ENCODE data around the gene EVI5L.

DNA sequence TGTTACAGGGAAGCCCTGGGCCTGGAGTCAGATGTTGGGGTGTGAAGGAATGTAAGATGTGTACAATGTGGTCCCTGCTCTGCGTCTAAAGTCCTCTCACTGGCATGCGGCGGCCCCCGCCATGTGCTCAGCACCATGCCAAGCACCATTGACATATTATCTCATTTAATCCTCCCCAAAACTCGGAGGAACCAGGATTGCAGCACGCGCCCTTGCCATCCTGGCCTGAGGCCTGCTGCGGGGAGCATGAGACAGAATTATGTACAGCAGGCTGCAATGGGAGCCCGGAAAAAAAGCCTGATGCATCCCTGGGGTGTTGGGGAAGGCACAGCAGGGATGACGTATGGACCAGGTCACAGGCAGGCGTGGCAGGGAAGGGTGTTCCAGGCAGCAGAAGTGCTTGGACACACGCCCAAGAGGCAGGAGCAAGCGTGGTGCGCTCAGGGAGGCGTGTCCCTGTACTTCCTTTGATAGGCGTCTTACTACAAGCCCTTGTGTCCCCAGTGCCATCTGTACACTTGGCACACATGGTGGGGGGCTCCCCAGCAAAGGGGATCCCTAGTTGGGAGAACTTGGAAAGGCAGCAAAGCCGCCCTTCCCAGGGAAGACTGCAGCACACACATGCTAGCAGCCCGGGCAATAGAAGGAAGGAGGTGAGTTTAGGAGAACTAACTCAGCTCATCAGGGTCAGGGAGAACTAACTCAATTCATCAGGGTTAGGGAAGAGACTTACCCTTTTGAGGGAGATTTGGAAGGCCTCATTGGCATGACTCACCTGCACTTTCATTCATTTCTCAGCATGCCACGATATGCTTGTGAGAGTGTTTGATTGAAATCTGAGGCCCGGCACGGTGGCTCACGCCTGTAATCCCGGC, 3.4 kb downstream of the EVI5L start:
- TF ChIP-seq, protein P1, sequence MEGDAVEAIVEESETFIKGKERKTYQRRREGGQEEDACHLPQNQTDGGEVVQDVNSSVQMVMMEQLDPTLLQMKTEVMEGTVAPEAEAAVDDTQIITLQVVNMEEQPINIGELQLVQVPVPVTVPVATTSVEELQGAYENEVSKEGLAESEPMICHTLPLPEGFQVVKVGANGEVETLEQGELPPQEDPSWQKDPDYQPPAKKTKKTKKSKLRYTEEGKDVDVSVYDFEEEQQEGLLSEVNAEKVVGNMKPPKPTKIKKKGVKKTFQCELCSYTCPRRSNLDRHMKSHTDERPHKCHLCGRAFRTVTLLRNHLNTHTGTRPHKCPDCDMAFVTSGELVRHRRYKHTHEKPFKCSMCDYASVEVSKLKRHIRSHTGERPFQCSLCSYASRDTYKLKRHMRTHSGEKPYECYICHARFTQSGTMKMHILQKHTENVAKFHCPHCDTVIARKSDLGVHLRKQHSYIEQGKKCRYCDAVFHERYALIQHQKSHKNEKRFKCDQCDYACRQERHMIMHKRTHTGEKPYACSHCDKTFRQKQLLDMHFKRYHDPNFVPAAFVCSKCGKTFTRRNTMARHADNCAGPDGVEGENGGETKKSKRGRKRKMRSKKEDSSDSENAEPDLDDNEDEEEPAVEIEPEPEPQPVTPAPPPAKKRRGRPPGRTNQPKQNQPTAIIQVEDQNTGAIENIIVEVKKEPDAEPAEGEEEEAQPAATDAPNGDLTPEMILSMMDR (IDR thresholded peaks at IDR 0.05) = no peak
- TF ChIP-seq POLR2A (IDR thresholded peaks at IDR 0.05) (no peak), EP300 (IDR thresholded peaks at IDR 0.05) (no peak)
